Skeletal muscle satellite cell (primary cell): ENCODE results near the gene SEMA4C.
A peak's percentile ranks its signal among the peaks of the same experiment; 100 is the strongest.

Source experiments
- H3K27me3 ChIP-seq: 2 replicates; pipeline ENCODE4 v1.7.0; 2013; ENCODE audit warnings: low read length; ENCODE audit not compliant: control insufficient read depth, insufficient read depth
- H3K36me3 ChIP-seq: 2 replicates; pipeline ENCODE4 v1.7.0; 2013; ENCODE audit warnings: mild to moderate bottlenecking, control low read depth, low read length; ENCODE audit not compliant: insufficient read depth
- H3K4me1 ChIP-seq: 2 replicates; pipeline ENCODE4 v1.7.0; 2013; ENCODE audit warnings: low read length; ENCODE audit not compliant: control insufficient read depth, insufficient read depth
- H3K4me2 ChIP-seq: 2 replicates; pipeline ENCODE4 v1.7.0; 2013; ENCODE audit warnings: mild to moderate bottlenecking, low read length
- H3K4me3 ChIP-seq: 2 replicates; pipeline ENCODE4 v1.7.0; 2013; ENCODE audit warnings: low read length
- H3K9ac ChIP-seq: 2 replicates; pipeline ENCODE4 v1.7.0; 2013; ENCODE audit warnings: mild to moderate bottlenecking, low read depth, low read length, moderate library complexity
- H3K9me3 ChIP-seq: replicated peaks from 2 replicates; pipeline ENCODE4 v1.7.0; 2013; ENCODE audit warnings: mild to moderate bottlenecking, control low read depth, low read length

The SEMA4C gene

DNA sequence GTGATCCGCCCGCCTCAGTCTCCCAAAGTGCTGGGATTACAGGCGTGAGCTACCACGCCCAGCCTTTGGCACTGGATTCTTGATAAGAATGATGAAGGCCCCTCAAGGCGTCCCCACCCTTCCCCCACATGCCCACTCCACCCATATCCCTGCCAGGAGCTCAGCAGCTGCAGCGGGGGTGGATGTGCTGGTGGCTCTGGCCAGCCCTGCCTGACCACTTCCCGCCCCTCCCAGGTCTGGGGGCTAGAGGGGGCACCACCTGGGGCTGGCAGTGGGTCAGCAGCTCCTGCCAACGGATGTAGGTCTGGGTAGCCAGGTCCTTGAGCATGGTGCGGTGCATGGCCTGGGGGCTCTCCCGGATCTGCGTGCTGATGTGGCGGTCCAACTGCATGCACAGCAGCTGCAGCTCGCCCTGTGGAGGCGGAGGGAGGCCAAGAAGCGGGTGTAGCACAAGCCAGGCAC lies 7.8 kb upstream of the SEMA4C start:
- H3K4me1 ChIP-seq: peaks cover 71% of the 10 kb centered on the region
- no peak overlapping the region for H3K4me3 ChIP-seq
- no peaks in the 10 kb centered on the region for H3K9me3 ChIP-seq
- peaks cover 13% of the 10 kb centered on the region for H3K27me3 ChIP-seq
- H3K4me2 ChIP-seq: peak overlapping the region; percentile 59
- H3K36me3 ChIP-seq: no peaks in the 10 kb centered on the region
- peak overlapping the region; percentile 36 for H3K9ac ChIP-seq

DNA sequence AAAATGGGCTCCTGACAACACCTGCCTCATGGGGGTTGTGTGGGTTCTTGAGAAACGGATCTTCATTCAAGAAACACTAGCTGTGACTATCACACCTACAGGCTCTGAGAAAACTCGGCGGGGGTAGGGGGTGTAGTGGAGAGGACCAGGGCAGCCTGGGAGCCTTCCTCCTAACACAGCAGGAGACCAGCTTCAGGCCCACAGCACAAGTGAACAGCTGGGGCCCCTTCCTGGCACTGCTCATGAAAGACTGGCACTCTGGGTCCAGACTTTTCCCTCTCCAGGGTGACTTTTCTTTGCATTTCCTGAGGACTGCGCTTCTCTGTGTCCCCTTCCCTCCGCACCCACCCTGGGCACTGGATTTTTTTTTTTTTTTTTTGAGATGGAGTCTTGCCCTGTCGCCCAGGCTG lies 7.2 kb upstream of the SEMA4C start:
- Histone ChIP-seq H3K4me3 (no peak overlapping the region), H3K9me3 (no peaks in the 10 kb centered on the region), H3K9ac (peak overlapping the region; percentile 36), H3K36me3 (no peaks in the 10 kb centered on the region), H3K27me3 (peaks cover 7% of the 10 kb centered on the region), H3K4me2 (peak overlapping the region; percentile 59), H3K4me1 (peaks cover 67% of the 10 kb centered on the region)

DNA sequence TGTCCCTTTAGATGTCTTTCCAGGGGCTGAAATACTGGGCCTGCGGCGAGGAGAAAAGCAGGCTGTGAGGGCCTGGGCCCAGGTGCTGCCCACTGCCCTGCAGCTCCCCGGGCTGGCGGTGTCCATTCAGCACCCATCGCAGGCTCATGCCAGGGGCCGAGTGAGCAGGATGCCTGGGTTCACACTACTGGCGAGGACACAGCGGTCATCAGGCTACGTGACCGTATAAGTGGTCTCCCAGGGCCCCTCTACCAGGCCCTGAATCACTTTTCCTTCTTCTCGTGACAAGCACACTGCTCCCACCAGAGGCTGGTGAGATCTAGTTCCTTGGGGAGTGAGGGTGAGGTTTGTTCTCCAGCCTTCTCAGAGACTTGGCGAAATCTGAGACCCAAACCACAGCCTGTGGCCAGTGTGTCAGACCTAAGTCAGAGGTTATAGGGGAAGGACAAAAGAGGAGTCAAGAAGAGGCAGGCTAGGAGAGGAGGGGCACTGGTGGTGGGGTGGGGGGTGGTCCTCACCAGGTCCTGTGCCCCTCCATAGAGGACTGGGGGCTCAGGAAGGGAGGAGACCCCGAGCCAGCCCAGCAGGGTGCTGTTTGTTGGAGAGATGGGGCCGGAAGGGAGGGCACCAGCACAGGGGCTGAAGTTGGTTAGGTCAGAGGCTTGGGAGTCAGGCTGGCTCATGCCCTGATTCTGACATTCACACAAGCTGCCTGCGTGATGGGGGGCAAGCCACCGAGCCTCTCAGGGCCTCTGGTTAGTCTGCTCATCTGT lies 6.6 kb upstream of the SEMA4C start:
- Histone ChIP-seq H3K27me3 (peaks cover under 1% of the 10 kb centered on the region), H3K9ac (peak overlapping the region; percentile 70), H3K4me3 (peak overlapping the region; percentile 8)

DNA sequence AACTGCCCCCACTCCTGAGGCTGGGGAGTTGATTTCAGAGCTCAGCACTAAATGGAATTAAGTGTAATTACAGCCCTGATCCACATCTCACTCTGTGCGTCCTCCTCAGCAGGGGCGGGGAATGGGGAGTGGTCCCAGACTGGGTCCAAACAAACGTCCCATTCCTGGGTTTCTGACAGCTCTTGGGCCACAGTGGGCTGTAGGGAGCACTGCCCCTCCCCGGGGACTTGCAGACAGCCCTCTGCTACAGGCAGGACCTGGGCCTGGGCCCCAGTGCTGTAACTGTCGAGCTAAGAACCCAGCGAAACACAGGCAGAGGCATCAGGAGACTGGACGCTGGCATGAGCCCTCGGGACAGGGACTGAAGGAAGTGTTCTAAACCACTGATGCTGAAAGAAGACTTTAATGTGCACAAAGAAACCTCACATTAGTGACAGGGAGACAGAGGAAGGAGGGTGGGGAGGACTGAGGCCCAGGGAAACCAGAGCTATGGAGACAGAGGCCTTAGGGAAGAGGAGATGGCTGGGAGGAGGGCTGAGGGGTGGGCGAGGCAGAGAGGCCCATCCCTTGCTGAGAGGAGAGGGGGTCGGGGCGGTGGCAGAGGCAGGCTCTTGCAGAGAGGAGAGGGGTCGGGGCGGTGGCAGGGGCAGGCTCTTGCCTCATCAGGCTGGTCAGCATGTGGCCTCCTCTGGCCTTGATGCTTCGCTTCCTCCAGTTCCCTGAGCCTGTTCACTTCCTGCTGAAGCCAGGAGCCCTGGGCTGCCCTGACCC lies 5.8 kb upstream of the SEMA4C start:
- Histone ChIP-seq H3K27me3 (no peaks in the 10 kb centered on the region), H3K36me3 (no peaks in the 10 kb centered on the region), H3K4me1 (peaks cover 66% of the 10 kb centered on the region), H3K9me3 (no peaks in the 10 kb centered on the region), H3K4me3 (peak overlapping the region; percentile 8), H3K9ac (peak overlapping the region; percentile 70), H3K4me2 (peak overlapping the region; percentile 39)

More for the DNA sequence above, 6.6 kb upstream of the SEMA4C start:
- Histone ChIP-seq H3K4me1 (peaks cover 66% of the 10 kb centered on the region), H3K36me3 (no peaks in the 10 kb centered on the region), H3K9me3 (no peaks in the 10 kb centered on the region), H3K4me2 (peak overlapping the region; percentile 59)

DNA sequence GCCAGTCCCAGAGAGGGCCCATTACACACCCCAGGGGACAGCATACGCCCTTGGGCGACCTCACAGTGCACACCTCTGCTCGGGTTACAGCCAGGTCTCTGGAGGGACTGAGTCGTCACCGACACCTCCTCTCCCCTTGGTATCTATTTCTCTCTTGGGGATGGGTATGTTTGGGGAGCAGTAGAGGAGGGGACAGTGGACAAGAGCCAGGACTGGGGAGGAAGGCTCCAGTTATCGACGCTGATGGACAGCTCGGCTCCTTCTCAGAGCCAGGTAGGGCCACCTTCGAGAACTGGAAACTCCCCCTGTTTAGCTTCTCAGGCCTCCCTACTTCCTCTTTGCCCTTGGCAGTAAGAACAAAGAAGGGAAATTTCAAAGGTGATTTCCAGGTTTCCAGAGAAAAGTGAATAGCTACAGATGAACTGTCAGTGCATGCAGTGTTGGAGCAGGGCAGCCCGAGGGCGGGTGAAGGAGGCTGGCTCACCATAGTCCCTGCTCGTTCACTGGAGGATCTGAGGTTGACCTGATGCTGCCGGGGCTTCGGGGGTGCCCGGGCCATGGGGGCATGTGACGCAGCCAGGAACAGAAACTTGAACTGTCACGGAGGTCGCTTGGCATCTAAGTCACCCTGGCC lies 4.4 kb upstream of the SEMA4C start:
- Histone ChIP-seq H3K4me1 (peaks cover 69% of the 10 kb centered on the region), H3K9ac (no peak overlapping the region), H3K4me3 (no peak overlapping the region), H3K4me2 (no peak overlapping the region), H3K36me3 (no peaks in the 10 kb centered on the region), H3K27me3 (no peaks in the 10 kb centered on the region), H3K9me3 (no peaks in the 10 kb centered on the region)

DNA sequence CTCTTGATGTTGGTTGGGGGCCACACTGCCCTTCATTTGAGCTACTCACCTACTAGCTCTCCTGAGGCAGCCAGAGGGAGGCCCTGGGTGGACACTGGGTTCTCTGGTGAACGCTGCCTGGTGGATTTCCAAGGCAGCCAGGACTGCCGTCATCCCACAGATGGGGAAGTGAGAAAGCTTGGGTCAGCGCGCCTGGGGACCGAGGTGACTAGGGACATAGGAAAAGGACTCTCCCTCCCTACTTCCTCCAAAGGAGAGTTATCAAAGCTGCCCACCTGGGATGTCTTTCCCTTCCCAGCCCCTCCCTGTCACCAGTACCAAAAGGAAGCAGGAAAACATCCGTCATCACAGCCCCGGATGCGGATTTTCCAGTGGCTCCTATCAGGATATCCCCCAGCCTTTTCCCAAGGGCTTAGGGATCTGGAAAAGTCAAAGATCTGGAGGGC lies 3.8 kb upstream of the SEMA4C start:
- no peak overlapping the region for H3K9ac ChIP-seq

DNA sequence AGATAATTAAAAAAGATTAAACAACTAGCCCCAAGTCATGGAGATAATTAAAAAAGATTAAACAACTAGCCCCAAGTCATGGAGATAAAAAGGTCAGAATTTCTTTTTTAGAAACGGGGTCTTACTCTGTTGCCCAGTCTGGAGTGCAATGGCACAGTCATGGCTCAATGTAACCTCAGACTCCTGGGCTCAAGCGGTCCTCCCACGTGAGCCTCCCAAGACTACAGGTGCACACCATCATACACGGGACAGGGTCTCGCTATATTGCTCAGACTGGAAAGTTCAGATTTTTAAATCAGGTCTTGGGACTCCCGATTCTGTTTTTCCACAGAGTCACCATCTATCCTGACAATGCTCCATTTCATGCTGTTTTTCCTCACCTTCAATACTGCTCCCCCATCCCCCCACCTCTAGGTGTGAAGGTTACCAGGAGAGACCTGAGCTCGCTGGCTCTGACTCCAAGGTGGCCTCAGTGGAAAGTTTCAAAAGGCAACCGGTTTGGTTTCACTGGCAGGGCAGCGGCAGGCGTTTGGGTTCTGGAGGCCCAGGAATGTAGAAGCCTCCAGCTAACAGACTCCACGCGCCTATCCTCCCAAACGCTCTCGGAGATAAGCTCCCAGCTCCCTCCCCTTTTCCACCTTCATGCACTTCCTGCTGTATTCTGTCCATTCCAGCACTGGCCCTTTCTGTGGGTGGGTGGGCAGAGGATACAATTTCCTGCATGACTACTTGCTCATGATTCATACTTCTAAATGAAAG lies 2.9 kb upstream of the SEMA4C start:
- H3K4me3 ChIP-seq: no peak overlapping the region
- no peak overlapping the region for H3K9ac ChIP-seq
- H3K4me1 ChIP-seq: peaks cover 56% of the 10 kb centered on the region
- H3K27me3 ChIP-seq: no peaks in the 10 kb centered on the region
- no peaks in the 10 kb centered on the region for H3K9me3 ChIP-seq
- H3K4me2 ChIP-seq: peak overlapping the region; percentile 62
- H3K36me3 ChIP-seq: peaks cover under 1% of the 10 kb centered on the region

More for the DNA sequence above, 3.8 kb upstream of the SEMA4C start:
- Histone ChIP-seq H3K27me3 (no peaks in the 10 kb centered on the region), H3K4me2 (no peak overlapping the region), H3K4me1 (peaks cover 65% of the 10 kb centered on the region), H3K4me3 (no peak overlapping the region), H3K9me3 (no peaks in the 10 kb centered on the region), H3K36me3 (no peaks in the 10 kb centered on the region)

DNA sequence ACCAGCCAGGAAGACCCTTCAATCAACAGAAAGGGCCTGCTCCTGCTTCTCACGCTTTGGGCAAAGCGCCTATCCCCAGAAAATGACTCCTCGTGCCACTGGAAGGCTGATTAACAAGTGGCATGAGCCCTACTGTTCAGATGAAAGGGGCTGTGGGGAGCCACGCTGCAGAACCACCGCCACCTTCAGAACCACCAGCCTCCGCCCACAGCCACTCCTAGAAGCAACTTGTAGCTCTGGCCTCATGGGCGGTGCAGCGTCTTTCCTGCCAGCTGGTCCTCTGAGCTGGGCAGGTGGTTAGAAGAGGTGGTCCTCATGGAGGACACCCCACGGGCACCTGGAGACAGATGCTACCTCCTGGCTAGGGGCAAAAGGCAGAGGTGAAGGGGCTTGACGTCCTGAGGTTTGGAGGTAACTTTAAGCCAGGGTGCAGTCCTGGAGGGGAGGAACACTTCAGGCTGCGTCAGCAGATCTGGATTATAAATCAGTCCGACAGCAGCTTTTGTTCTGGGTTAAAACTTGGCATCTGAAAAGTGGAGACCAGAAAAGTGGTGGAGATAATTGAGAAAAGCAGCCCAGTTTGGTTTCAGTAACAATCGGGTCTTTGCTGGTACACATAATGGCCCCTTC lies 861 bp upstream of the SEMA4C start:
- Histone ChIP-seq H3K9ac (peak overlapping the region; percentile 94), H3K9me3 (no peaks in the 10 kb centered on the region), H3K4me3 (peak overlapping the region; percentile 88), H3K36me3 (peaks cover 21% of the 10 kb centered on the region), H3K4me1 (peaks cover 55% of the 10 kb centered on the region), H3K4me2 (peak overlapping the region; percentile 99), H3K27me3 (no peaks in the 10 kb centered on the region)

DNA sequence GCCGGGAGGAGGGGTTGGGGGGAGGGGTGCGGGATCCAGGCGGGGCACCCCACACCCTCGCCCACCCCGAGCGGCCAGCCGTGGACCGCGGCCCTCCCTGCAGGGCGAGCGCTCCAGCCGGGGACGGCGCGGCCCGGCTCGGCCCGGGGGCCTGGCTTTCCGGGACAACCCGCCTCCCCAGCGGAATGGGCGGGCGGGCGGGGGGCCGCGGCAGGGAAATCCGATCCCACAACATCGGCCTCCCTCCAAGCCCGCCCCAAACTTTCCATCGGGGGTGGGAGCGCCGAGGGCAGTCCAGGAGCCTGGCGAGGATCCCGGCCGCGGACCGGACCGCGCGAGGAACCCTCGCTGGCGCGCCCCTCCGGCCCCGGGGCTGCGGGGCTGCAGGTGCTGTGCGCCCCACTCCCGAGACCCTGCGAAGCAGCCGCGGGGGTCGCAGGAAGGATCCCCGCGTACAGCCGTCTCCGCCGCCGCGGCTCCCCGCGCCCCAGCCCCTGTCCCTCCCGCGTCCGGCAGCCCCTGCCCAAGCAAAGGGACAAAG lies 529 bp downstream of the SEMA4C start:
- Histone ChIP-seq H3K4me1 (peaks cover 41% of the 10 kb centered on the region), H3K4me3 (peak overlapping the region; percentile 88)

DNA sequence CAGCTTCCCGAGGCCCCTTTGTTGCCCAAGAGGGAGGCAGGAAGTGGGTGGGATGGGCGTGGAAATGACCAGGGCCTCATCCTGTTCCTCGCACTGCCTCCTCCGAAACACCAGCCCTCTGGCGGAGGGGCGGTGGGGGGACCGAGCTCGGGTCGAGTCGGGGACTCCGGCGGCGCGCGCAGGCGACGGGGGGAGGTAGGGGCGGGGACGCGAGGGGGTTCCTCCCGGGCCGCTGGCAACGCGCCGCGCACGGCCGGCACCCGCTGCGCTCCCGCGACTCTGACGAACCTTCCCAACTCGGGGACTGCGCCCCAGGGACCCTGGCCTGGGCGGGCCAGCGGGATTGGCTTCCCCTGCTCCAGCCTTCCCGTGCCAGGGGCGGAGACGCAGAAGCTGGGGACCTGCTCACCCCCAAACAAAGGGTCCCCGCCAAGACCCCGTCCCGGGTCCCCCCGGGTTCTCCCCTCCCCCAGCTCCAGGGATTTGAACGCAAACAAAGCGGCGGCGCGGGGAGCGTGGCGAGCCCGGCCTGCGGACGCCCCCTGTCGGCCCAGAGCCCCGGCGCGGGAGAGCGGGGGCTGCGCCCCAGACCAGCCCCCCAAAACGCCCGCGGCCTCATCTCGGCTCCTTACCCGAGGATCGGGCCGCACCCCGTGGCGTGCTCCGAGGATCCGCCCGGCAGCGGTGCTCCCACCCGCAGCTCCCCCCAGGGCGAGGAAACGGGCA lies 1.2 kb downstream of the SEMA4C start:
- Histone ChIP-seq H3K27me3 (no peaks in the 10 kb centered on the region), H3K9ac (peak overlapping the region; percentile 94), H3K4me2 (peak overlapping the region; percentile 99), H3K36me3 (peaks cover 41% of the 10 kb centered on the region), H3K4me3 (peak overlapping the region; percentile 88), H3K9me3 (no peaks in the 10 kb centered on the region), H3K4me1 (peaks cover 35% of the 10 kb centered on the region)

More for the DNA sequence above, 529 bp downstream of the SEMA4C start:
- H3K9ac ChIP-seq: peak overlapping the region; percentile 94
- peak overlapping the region; percentile 99 for H3K4me2 ChIP-seq
- no peaks in the 10 kb centered on the region for H3K9me3 ChIP-seq
- no peaks in the 10 kb centered on the region for H3K27me3 ChIP-seq
- peaks cover 34% of the 10 kb centered on the region for H3K36me3 ChIP-seq
